SKM-1 (cell line): Measurements from ENCODE around the gene CALML6.

ENCODE experiments used
- DNase-seq: peaks from one replicate; lab custom pipeline; 2025; ENCODE audit not compliant: unreplicated experiment; lab: John Stamatoyannopoulos, UW

Gene CALML6

DNA sequence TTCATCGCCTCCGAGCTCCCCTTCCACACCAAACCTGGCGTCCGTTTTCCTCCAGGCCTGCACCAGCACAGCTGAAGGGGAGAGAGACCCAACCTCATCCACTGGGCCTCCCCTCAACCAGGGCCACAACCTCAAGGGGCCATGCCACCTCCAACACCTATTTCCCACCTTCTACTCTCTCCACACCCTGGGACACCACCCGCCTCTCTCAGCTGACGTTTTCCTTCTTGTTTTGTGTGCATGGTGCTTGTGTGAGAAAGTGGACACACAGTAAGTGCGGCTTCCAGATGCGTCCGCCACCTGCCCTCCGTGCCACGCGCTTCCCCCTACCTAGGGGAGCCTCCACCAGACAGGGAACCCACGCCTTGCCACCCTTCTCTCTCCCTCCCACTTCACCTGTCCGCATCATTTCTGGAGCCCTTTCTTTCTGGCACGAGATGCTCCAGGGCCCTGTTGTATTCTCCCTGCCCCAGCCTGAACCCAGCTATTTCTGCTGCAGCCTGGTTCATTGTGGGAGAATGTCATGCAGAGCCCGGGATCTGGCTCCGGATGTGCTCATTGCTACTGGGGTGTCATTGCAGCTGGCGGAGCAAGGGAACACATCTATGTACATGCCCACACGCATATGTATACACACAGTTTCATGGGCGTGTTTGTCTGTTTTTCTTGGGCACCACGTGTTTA lies 22.8 kb upstream of the CALML6 start:
- no peak for DNase-seq

DNA sequence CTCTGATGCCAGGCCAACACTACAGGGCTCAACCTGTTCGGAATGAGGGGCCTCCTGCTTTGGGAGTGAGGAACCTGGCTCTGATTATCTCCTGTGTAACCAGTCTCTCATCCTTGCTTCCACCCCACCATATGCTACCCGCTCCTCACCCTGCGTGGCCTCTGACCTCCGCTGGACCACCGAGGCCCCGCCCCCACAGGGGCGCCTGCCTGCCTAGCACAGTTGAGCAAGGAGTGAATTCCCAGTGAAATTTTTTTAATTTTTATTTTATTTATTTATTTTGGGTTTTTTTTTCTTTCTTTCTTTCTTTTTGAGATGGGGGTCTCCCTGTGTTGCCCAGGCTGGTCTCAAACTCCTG lies 22.3 kb upstream of the CALML6 start:
- no peak for DNase-seq

DNA sequence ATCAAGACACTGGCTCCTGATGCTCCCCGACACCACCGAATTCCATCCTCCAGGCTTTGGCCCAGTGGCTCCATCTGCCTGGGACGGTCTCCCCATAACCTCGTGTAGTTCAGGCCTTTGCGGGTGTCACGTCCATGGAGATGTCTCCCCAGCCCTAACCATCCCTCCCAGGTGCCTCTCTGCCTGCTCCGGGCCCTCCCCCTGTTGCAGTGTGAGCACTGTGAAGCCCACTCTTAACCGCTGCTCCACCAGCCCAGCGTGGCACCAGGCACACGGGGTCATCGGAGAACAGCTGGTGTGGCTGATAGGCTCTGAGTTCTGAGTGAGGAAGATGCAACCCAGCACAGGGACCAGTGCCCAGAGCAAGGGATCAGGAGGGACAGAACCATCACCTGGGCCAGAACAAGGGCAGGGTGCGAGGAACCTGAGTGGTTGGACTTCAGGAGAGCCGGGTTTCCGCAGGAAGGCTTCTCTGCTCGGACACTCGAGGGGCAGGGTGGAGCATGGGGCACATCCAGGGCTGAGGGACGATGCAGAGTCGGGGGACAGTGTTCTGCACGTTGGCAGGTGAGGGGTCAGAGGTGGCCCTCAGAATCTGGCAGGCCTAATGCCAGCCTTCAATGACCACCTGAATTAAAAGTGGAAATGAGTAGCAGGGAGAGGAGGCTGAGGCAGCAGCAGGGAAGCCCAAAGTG lies 21.6 kb upstream of the CALML6 start:
- DNase-seq = no peak

DNA sequence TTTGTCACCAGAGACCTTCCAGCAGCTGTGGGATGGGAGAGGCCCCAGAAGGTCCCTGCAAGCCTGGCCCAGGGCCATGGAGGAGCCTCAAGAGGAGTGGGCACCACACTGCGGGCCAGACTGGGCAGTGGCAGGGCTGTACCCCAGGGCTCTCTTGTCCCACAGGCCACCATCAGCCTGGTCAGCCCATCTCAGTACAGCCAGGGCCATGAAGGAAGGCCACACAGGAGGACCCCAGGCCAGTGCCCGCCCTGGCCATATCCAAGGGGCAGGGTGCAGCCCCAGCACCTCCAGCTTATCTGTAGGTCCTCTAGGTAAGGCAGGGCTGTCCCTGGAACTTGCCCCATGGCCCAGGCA lies 21.1 kb upstream of the CALML6 start:
- DNase-seq = no peak

DNA sequence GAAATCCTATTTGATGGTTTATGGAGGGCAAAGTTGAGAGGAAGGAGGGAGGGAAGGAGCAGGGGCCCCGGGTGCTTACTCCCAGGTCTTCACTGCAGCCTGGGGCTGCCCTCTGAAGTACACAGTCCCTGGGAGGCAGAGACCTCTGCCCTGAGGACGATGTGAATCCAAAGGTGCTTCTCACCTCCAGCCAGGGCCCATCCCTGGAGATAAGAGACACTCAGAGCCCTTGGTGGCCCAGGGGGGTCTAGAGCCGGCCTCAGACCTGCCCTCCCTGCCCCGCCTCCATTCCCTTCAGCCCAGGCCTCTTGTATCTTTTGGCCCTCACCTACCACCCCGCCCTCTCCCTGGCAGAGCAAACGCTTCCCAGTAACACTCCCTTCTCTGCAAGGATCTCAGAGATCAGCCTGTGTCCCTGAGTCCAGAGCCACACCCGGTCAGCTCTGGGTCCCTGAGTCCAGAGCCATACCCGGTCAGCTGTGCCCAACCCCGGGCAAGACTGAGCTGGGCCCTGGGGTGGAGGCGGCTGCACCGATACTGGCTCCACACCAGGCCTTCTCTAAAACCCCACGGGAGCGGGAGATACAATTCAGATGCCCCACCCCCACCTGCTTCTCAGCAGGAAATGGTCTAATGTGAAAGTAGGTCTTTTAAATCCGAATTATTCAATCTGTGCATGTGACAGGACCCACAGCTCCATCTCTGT lies 20.6 kb upstream of the CALML6 start:
- no peak for DNase-seq

DNA sequence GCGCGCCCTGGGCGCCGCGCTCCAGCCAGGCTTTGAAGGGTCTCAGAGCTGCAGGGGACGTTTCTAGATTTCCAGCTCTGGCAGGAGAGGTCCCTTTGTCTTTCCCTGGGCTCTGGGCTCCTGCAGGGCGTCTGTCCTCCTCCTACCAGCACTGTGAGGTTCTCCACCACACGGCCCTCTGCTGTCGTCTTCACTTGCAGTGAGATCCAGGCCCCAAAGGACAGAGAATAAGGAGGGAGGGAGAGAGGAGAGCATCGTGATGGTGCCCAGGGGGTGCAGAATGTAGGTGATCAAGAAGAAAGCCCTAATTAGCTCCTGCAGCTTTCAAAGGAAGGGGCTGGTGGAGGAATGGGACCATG lies 20.0 kb upstream of the CALML6 start:
- DNase-seq = no peak

DNA sequence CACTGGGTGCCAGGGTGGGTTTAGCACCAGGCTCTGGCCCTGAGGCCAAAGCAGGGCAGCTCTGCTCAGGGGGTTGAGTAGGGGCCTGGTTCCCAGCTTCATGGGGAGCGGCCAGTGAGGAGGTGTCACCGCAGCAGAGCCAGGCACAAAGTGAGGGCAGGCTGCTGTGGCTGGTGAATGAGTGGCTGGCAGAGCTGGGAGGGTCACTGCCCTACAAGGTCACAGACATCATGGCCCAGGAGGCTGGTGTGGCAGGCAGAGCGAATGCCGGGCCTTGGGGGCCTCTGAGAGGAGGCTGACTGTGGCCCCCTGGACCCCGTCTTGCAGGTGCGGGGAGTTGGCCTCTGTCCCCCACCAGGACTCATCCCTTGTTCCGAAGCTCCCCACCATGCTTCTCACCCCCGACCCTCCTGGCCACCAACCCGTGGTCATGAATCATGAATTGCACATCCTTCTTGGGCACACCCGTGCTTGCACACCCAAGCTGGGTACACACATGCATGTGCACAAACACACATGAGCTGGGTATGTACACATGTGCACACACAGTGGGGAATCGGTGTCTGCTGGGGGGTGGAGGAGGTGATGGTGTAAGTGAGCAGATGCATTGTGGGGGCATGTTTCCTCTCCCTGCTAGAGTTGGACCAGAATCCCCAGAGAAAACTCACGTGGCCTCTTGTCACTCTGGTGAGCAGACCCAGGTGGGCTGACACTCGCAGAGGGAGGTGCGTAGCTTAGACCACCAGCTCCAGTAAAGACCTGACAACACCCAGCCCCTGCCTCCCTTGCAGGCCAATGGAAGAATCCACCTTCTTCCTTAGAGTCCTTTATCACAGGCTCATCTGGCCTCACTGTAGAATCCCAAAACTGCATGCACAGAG lies 19.4 kb upstream of the CALML6 start:
- DNase-seq = no peak

DNA sequence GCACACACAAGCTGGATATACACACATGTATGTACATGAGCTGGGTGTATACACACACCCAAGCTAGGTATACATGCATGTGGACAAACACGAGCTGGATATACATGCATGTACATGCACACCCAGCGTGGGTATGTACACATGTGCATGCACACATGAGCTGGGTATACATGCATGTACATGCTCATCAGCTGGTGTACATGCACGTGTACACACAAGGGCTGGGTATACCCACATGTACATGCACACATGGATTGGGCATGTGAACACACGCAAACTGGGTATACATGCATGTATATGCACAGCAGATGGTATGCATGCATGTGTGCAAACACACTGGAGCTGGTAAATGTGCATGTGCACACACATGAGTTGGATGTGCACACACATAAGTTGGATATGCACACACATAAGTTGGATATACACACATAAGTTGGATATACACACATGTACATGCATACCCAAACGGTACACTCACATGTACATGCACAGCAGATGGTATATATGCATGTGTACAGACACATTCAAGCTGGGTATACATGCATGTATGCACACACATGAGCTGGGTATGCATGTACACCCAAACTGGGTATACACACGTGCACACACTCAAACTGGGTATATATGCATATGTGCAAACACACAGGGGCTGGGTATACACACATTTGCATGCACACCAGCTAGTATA lies 16.7 kb upstream of the CALML6 start:
- no peak for DNase-seq

DNA sequence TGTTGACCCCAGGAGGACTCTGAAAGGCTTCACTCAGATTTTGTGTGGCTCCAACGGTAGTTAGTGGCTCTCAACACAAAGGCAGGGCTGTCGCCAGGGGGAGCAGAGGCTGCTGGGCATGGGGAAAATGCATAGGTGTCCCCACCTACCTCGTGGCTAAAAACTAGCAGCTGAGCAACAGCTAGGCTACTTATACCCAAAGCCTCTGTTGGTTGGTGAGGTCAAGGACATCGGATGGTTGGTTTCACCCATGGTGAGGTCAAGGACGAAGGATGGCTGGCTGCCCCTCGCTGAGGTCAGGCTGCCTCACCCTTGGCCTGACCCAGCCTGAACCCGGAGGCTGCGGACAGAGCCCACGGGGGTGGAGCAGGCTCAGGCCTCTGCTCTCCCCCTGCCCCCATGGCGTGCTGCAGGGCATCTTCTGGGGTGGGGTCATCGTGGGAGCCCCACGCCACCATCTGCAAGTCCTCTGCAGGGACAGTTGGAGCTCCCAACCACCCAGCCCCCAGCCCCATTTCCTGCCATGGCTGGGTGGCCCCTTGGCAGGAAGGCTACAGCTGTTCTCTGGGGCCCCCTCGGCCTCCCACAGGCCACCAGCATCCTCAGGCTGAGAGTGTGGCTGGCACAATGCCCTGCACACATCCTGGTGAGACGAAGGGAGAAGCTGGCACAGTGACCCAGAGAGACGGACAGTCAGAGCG lies 15.6 kb upstream of the CALML6 start:
- DNase-seq = no peak

DNA sequence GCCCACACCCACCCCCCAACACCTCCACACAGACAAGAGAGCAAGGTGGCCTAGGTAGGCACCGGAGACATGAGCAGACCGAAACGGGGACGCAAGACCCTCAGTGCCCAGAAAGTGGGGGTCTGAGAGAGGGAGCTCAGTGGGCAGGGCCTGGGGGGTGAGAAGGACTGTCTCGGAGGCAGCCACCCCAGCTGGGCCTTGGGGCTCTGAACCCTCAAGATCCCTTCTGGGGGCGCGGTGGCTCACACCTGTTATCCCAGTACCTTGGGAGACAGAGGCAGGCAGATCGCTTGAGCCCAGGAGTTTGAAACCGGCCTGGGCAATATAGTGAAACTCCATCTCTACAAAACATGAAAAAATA lies 15.1 kb upstream of the CALML6 start:
- DNase-seq = no peak

DNA sequence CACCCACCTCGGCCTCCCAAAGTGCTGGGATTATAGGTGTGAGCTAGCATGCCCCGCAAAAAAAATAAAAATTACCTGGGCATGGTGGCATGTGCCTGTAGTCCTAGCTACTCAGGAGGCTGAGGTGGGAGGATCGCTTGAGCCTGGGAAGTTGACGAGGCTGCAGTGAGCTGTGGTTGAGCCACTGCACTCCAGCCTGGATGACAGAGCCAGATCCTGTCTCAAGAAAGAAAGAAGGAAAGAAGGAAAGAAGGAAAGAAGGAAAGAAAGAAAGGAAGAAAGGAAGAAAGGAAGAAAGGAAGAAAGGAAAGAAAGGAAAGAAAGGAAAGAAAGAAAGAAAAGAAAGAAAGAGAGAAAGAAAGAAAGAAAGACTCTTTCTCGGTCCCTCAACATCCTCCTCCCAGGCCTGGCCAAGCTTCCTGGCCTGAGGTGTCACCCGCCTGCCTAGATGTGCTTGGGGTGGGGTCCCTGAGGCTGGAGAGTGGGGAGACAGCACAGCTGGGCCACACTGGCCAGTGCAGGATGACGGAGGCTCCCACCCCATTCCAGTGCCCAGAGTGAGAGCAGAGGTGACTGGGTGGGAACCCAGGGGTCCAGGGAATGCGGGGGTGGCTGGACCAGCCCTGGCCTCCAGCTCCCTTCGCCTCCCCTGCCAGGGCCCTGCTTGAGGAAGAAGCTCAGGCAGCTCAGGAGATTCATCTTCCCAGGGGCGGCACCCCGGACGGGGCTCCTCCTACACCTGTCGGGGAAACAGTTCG lies 14.0 kb upstream of the CALML6 start:
- DNase-seq = no peak

DNA sequence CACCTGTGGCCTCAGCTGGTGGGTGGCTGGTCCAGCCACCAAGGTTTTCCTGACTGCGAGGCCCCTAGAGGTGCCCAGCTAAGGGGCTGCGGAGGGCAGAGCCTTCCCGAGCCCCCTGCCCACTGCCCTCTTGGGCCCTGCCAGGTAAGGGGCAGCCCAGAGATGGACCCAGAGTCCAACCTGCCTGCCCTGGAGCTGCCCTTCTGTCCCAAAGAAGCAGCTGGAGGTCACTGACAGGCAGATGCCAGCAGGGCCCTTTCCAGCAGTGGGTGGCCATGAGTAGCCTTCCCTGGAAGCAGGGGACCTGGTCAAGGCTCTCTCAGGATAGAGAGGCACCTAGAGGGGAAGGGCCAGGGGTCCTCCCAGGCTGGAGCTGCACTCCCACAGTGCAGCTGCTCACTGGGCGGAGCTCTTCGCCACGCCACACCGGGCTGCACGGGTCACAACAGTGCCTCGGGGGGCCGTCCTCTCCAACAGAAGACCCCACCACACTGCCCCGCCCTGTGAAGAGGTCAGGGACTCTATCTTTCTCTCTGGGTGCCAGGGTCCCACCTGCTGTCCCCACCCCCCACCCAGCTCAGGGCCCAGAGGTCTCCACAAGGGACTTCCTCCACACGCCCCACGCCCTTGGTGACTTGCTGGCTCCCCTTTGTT lies 13.3 kb upstream of the CALML6 start:
- no peak for DNase-seq

DNA sequence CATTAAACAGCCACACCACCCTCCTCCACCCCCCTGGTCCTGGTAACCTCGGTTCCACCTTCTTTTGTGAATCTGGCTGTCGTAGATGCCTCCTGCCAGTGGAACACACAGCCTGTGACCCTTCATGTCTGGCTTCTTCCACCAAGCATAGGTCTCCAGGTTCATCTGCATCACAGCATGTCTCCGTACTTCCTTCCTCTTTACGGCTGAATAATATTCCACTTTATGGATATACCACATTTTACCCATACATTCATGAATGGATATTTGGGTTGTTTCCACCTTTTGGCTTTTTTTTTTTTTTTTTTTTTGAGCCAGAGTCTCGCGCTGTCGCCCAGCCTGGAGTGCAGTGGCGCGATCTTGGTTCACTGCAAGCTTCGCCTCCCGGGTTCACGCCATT lies 11.8 kb upstream of the CALML6 start:
- no peak for DNase-seq

DNA sequence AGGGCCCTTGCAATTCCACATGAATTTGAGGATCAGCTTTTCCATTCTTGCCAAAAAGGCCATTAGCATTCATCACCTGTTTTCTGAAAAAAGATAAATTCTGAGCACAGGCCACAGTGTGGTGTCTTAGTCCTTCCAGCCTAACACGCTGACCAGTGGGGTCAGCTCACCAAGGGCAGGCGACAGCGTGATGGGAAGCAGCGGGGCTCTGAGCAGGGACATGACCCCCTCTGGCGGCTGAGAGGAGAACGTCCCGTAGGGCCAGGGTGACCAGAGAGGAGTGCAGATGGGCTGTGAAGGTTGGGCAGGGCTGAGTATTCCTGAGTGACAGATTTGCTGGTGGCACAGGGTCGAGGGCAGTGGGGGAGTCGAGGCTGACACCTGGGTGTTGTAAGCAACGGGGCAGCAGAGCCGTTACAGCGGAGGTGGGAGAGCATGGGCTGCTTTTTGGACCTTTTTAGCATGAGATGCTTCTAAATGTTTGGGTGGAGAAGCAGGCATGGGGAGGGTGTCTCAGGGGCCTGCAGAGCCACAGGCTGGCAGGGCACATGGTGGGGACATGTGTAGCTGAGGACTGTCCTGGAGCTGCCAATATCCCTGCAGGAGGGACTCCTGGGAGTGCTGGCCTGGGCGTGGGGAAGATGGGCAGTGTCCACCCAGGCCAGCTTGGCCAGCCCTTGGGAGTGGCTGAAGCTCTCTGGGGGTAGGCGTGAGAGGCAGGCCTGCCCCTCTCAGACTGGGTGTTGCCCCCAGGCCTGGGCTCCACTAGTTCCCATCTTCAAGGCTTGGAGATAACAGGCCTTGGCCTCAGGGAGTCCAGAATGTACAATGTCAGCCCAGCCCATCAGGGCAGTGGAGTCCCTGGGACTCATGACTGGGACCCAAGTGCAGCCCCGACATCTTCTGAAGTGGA lies 8.6 kb upstream of the CALML6 start:
- peak; percentile 75 for DNase-seq

DNA sequence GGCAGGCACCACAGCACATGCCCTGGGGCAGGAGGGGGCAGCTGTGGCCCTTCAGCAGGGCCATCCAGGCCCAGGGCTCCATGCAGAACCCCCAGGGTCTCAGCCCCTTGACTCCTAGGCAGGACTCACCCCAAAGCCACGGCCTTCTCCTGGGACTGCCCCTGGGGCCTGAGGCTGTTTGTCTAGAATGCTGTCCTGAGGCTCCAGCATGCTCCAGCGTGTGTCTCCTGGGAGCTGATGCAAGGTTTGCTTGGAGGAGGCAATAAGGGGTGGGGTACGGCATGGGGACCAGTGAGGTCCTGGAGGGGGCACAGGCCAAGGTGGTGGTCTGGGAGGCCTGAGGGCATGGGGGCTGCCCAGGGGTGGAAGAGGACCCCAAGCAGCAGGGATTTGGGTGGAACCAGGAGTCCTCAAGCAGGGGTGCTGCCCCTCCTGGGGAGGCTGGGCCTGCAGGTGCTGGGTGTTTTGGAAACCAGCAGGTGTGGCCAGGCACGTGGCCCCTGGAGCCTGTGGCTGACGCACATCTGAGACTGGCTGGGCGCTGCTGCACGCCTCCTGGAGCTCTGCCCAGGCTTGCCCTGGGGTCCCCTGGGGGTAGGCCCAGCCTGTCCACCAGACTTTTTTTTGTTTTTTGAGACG lies 7.8 kb upstream of the CALML6 start:
- no peak for DNase-seq

DNA sequence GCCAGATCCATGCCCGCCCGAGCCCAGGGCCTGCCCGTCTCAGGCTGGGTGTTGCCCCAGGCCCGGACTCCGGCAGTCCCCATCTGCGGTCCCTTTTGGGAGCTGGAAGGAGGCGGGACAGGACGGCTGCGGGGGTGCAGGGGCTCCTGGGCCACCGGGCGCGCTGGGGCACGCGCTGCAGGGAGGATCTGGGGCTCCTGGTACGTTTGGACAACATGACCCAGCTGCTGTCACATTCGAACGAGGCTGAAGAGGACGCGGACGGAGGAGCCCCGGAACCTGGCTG lies 6.6 kb upstream of the CALML6 start:
- no peak for DNase-seq

DNA sequence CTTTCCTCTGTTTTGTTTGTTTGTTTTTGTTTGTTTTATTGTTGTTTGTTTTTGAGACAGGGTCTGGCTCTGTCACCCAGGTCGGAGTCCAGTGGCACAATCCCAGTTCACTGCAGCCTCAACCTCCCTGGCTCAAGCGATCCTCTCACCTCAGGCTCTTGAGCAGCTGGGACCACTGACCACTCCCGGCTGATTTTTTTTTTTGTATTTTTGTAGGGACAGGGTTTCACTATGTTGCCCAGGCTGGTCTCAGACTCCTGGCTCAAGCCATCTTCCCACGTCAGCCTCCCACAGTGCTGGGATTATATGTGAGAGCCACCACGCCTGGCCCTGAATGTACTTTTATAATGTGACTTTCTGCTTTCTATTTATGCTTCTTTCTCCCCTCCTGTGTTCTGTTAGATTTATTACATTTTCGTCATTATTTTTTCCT lies 5.0 kb upstream of the CALML6 start:
- no peak for DNase-seq
